DMS79 (cell line): Measurements from ENCODE around the gene RMRP.

Source experiments
- DNase-seq: peaks from one replicate; lab custom pipeline; 2025; lab: John Stamatoyannopoulos, UW

RMRP gene

DNA sequence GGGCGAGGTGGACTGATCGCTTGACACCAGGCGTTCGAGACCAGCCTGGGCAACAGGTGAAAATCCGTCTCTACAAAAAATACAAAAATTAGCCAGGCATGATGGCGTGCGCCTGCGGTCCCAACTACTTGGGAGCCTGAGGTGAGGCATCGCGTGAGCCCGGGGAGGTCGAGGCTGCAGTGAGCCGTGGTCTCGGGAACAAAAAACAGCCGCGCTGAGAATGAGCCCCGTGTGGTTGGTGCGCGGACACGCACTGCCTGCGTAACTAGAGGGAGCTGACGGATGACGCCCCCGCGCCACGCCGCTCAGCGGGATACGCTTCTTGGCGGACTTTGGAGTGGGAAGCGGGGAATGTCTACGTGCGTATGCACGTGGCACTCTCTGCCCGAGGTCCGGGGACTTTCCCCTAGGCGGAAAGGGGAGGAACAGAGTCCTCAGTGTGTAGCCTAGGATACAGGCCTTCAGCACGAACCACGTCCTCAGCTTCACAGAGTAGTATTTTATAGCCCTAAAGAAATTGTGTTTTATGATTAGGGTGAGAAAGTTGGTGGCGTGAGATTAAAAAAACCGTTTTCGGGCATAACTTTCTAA, at the start of gene RMRP:
TSS of gene RMRP (minus strand) at position 474 of the 591 bp plus-strand sequence.
- DNase-seq, result peak; percentile 98

DNA sequence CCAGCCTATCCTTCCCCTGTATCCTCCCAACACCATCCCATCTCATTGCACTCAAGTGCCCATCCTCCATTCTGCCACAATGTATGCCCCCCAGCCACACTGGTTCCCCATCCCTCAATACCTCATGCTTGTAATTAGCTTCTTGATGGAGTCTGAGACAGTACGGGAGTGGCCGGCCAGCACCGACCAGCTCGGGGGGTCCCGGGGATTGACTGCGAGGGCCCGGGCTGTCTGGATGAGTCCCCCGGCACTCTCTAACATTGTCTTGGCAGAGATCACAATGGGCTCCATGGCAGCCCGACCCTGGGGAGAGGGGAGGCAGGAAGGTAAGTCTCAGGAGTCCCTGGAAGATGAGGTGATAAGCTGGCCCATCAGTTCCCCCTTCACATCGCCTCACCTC, 49.1 kb upstream of the RMRP start:
- DNase-seq, result no peak

DNA sequence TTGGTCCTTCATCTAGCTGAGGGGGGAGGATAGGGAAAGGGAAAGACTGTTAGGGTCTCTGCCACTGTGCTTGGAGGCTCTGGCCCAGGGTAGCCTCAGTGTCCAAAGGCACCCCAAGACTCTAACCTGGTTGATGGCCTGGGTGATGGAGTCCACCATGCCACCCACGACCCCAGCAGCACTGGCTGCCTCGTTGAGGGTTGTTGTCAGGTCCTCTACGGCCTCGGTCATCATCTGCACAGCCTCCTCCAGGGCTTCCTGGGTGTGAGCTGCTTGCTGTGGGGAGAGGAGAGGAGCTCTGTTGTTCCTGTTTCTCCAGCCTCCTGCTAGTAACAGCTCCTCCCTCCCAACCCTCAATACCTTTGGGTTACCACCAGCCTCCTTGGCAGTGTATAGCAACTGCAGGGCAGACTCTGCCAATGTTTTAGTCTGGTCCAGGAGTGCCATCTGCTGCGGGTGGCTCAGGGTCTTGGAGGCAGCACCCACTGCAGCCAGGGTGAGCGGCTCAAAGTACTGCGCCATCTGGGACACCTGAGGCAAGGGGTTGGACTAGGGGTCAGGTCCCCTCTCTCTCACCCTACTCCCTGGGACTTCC, 48.1 kb upstream of the RMRP start:
- DNase-seq, result no peak

DNA sequence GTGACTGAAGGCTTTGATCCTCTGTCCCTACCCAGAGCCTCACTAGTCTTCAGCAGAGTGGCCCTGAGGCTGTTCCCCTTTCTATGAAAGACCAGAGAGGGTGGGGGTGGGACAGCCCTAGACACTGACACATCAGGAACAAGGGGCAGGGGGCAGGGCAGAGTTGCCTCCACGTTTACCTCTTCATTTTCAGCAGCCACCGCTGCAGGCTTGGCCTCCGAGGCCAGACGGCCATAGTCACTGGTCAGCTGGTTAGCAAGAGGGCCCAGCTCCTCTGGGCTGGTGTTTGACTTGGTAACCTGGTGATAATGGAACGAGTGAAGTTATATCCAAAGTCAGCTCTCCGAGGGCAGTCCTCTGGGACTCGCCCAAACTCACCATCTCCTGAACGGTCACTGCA, 47.6 kb upstream of the RMRP start:
- DNase-seq, result no peak

DNA sequence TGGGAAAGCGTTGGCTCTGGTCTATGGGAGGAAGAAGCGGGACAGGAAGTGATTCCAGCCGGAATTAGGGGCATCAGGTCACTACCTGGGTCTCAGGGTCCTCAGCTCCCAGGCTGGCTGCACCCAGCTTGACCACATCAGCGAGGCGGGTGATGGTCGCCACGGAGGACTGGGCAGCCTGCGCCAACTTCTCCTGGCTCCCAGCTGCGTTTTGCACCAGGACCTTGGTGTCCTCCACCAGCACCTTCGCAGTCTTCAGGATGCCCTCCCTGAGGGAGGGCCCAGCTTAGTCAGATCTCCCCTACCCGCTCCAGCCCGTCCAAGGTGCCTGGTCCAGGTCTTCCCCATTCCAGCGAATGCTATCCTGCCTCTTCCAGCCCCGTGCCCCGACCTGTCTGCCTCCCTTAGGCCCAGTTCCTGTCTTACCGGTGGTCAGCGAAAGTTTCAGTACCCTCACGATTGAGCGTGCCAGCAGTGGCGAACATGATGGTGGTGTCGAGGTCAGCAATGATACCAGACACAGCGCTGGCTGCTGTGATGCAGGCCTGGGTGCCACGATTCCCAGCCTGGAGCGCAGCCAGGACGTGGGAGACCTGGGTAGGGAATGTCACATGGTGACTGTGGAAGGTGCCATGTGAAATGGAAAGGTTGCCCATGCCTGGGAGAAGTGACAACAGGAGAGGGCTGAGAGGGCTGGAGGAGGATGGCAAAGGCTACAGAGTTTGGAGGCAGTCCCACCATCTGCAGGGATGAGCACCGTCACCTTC, 46.3 kb upstream of the RMRP start:
- DNase-seq, result no peak

DNA sequence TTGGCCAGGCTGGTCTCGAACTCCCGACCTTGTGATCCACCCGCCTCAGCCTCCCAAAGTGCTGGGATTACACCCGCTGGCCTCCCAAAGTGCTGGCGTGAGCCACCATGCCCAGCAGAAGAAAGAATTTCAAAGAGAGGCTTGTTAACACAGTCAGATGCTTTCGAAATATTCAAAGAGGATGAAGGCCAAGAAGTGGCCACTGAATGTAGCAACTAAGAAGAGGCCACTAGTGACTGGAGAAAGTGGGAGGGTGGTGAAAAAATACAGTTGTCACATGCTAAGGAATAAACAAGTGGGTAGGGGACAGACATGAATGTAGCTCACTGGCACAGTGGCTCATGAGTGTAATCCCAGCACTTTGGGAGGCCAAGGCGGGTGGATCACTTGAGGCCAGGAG, 44.9 kb upstream of the RMRP start:
- DNase-seq, result no peak

DNA sequence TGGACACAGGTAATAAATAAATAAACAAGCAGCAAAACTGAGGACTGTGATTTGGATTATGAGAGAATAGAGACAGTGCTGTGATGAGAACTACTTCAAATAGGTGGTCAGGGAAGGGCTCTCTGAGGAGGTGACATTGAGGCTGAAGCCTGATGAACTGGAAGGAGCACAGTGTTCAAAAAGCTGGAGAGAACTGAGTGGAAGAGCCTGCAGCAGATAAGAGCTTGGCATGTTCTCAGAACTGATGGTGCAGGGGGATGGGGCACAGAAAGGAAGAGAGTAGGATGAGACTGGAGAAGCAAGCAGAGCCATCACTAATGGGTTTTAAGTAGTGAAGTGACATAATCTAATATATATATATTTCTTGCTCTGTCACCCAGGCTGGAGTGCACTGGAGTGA, 43.1 kb upstream of the RMRP start:
- no peak for DNase-seq

DNA sequence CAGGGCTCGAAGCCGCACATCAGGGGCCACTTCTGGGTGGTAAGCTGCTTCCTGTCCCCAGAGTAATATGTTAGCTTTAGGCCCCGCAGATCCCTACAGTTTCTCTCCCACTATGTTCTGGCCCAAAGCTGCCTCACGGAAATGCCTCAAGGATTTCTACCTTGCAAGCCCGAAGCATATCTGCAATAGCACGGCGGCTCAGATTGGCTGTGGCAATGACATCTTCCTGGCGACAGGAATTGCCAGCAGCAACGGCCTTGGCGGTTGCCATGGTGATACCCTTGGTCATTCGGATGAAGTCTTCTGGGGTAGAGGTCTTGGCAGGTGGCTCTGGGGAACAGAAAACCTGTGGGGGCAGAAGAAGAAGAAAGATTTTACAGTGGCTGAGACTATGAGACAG, 42.2 kb upstream of the RMRP start:
- no peak for DNase-seq

DNA sequence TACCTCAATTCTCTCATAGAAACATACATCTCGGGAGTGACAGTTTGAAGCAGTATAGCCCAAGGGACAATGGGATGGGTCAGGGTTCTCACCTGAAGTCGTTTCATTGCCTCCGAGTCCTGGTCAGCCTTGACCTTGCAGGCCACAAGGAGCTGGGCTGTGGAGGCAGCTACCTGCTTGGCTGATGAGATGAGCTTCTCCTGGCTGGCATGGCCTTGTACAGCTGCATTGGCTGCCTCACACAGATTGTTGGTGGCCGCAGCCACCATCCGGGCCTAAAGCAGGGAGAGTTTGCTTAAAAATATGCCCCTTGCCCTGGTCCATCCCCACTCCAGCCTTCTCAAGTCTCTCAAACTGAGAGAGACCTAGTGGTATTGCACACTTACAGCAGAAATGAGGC, 40.4 kb upstream of the RMRP start:
- DNase-seq, result no peak

DNA sequence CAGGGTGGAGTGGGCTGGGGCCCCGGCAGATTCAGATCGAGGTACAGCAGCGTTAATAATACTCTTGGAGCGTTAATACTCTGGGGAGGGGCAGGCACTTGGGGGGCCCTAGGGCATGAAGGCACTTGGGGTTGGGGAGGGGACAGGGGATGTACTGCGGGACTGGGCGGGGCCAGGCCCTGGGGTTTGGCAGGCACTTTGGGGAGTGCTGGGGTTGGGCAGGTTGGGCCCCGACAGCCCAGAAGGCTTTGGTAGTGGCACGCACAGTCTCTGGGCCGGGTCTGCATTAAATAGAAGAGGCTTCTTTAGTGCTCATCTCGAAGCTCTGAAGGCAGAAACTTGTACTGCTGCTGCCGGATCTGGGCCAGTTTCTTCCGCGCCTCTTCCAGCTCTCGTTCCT, 39.7 kb upstream of the RMRP start:
- DNase-seq, result no peak

DNA sequence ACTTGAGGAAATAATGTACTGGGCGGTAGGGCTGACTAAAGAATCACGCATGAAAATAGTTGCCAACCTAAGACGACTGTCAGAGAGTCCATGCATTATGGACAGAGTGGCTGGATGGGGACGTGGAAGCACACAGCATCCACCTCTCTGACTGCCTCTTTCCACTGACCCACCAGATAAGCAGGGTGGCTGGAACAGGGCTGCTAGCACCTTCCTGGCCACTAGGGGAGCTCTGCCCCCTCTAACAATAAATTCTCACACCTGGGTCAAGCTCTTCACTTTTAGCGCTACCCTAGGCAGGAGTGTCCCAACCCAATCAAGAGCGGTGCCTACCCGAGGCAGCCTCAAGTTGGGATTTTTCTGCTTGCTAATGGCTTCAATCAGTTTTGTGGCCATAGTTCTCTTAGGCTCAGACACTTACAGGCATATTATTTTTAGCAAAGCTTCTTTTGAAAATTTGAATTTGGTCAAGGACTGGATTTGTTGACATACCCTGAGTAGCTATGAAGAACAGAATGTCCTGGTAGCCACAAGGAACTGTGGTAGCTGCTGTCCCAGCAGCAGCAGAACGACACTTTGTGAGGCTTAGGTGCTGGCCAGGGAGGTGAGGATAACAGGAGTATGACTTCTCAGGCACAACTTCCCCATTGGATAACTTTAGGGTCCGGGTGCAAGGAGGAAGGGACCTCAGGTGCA, 38.8 kb upstream of the RMRP start:
- no peak for DNase-seq

DNA sequence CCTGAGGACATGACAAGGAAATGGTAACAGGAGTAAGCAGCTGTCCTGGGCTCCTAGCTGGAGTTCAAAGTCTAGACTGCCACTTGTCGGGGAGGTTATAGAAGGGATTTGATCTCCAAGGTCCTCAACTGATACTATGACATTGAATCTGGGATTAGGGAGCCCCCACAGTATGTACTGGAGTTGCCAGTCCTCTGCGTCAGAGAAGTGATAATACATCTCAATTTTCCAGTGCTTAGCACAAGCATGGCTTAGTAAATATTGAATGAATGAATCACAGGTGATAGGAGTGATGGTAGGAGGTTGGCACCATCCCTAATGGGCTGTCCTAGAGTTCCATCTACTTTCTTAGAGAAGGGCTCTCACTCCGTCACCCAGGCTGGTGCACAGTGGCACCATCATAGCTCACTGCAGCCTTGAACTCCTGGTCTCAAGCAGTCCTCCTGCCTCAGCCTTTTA, 38.2 kb upstream of the RMRP start:
- DNase-seq, result no peak

DNA sequence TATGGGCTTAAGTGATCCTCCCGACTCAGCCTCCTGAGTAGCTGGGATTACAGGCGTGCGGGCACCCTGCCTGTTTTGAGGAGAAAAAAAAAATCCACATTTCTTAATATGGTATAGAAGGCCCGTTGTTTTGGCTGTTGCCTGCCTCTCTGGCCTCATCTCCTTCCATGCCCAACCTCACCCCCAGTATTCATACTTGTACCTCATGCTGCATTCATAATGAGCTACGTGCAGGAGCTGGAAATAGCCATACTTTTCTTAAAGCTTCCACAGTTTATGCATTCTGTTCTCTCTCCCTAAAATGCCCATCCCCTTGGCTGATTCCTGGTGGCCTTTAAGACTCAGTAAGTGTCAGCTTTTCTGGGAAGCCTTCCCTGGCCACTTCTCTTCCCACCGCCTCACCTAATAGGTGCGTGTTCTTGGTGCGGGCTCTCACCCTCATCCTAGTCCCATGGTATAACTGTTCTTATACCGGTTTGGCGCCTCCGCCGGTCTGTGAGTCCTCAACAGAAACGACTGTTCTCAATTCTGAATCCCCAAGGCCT, 34.0 kb upstream of the RMRP start:
- no peak for DNase-seq

DNA sequence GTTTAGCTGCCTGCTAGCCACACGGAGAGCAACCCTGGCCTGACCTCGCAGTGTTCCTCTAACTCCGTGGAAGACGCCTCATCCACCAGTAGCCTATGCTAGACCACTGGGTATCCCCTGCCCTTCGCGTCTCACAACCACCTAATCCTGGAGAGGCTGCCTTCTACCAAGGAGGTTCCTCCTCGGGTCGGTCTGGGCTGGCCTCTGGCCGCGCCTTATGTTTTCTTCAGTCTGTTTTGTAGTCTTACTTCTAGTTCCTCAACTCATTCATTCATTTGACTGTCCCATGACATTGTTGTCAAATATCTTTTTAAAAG, 33.5 kb upstream of the RMRP start:
- DNase-seq, result no peak

DNA sequence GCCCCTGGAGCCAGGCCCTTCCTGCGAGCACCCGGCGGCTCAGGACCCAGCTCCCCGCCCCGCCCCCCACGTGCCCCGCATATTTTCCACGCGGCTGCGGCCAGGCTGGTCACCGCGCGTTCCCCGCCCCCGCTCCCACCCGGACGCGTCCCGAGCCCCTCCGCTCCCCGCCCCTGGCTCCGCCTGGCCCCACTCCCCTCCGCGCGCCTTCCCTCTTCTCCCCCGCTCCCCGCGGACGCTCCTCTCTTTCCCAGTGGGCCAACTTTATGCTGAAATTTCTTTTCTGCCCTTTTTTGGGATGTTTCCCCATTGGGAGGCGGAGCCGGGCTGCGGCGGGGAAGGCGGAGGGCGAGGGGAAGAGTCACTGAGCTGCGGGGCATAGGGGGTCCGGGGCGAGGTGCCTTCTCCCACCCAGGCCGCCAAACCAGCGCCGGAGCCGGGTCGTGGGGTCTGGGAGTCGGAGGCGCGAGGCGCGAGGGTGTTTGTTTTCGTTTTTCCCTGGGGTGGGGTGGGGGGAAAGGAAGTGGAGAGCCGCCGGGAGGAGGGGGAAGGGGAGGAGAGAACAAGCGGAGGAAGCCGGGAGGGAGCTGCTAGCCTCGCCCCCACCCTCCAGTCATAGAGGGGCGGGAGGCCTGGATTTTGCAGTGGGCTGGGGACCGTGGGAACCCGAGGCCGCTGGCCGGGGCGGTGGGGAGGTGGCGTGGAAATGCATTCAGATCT, 33.0 kb upstream of the RMRP start:
- DNase-seq, result peak; percentile 6

DNA sequence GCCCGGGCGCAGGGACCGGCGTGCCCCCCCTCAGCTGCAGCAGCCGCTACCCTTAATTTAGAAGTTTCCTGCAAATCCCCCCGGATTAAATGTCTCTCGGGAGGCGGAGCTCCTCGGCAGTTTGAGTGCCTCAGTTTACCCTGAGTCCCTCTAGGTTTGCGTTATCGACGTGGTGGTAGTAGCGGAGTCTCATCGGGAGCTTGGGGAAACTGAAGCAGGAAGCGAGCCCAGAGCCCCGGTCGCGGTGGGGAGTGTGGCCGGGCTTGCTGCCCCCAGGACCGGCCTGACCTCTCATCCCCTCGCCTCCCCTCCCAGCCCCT, 32.4 kb upstream of the RMRP start:
- DNase-seq, result no peak

DNA sequence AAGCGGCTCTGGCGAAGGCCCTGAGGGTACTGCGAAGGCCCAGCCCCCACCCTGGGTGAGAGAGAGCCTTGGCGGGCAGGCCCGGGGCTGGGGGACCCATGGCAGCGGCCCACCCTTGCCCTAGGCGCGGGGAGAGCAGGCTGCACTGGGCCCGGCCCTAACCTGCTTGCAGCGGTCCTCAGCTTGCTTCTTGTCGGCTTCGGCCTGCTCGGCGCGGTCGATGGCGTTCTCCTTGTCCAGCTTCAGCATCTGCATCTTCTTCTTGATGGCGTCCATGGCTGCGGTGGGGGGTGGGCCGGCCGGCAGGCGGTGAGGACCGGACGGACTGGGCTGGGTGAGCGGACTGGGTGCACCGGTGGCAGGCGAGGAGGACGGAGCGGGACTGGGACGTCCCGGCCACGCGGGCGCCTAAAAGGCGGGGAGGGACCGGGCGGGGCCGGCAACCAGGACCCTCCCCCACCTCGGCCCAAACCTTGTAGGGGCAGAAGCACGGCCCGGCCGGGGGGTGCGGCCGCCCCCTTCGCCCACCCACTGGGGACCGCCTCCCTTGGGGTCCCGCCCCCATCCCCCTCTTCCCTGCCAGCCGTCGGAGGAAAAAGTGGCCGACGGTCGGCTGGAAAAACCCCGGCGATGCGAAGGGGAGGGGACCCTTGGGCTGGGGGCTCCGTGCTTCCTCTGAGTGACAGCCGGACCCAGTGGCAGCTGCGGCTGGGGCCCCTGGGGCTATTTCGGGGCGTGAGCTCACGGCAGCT, 31.9 kb upstream of the RMRP start, which contains the start of gene TPM2:
TSS of gene TPM2 (minus strand) at position 384 of the 752 bp plus-strand sequence. CDS start at position 276, 108 bp downstream.
- DNase-seq, result no peak

DNA sequence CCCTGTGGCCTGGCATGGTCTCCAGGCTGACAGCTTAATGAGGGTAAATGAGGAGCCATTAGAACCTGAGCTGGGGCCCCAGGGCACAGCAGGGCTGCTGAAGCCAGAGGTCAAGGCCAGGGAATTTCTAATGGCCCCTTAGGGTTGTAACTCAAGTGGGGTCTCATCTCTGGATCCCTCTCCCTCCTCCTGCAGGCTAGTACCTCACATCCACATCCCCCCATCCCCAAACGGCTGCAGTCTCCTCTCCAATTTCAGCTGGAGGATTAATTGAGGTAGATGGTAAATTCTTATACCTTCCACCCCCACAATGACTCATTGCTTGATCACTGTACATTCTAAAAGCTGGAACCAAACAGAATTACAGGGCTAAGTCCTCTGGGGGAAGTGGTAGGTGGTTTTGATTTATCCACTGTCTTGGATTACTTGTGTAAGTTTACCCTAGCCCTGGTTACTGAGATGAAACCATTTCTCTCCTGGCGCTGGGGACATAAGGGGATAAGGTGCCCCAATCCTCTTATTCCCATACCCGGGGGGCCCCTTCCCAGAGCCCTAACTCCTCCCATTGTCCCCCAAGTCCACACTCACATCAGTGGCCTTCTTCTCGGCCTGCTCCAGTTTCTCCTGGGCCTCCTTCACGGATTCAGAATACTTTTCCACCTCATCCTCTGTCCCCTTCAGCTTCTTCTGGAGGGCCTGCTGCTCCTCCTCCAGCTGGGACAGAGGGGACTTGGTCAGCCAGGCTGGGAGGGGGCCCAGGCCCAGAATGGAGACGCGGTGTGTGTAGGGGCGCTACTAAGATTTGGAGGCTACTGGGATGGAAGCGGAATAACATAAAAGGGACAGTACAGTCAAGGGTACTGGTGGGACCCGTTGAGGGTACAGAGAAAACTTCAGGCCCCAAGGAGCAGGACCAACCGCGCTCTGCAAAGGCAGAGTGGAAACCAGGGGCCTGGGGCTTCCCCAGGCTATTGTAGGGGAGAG, 31.0 kb upstream of the RMRP start:
- DNase-seq, result no peak

DNA sequence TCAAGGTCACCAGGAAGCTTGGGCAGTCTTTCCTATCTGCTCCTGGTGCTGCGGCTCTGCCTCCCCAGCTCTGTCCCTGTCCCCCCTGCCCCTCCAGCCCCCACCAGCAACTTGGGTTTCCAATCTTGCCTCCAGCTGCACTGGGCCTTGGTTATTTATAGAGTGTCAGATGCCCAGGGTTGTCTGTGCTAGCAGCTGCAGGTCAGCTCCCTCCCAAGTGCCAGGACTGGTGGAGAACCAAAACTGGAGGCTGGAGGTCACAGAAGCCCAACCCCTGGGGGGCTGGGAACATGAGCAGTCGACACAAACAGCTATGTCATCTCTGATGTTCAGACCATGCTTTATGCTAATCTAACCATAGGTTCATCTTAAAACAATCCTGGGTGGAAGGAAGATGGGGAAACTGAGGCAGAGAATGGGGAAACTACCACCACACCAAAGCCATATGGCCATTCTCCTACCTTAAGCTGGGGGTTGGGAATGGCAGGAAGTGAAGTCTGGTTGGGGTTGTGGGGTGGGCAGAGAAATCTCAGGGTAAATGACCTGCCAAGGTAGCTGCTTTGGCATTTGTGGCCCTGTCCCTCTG, 30.2 kb upstream of the RMRP start:
- DNase-seq, result no peak

DNA sequence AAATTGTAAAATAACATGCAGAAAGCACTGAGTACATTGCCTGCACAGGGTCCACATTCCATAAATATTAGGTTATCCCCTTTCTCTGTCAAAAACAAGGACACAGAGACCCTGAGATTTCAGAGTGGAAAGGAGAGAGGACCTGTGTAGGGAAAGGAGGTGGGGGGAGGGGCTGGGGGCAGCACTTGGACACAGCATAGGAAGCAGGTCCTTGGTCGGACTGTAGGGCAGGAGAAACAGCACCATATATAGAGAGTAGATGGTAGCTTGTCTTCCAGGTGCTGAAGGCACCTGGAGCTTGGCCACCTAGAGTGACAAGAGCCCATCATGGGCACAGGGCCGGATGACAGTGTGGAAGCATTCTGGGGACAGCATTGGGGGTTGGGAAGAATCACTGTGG, 29.5 kb upstream of the RMRP start:
- DNase-seq, result no peak
